CD1c-positive myeloid dendritic cell (primary cell): ENCODE data around the gene DHRS7.

Experiments
- DNase-seq: peaks from one replicate; pipeline ENCODE4 v3.0.0-alpha.2; 2016; ENCODE audit errors: extremely low spot score

Gene DHRS7

GRCh38 chr14:60164712-60165546, at the start of gene DHRS7:
Gene DHRS7, minus strand, starts transcription at chr14:60165398. Its CDS starts 89 bp downstream, at chr14:60165309.
- peak; percentile 85 for DNase-seq

GRCh38 chr14:60214415-60215126, 49.4 kb upstream of the DHRS7 start:
- no peak for DNase-seq

GRCh38 chr14:60214003-60214402, 48.8 kb upstream of the DHRS7 start:
- no peak for DNase-seq

- no peak for DNase-seq
Observed at GRCh38 chr14:60212503-60213371, 47.5 kb upstream of the DHRS7 start.

- DNase-seq = no peak
Observed at GRCh38 chr14:60211153-60211552, 46.0 kb upstream of the DHRS7 start.

- no peak for DNase-seq
Observed at GRCh38 chr14:60210703-60211102, 45.5 kb upstream of the DHRS7 start.

- DNase-seq = peak; percentile 8
Observed at GRCh38 chr14:60206837-60207533, 41.8 kb upstream of the DHRS7 start.

GRCh38 chr14:60206249-60206670, 41.1 kb upstream of the DHRS7 start:
- DNase-seq = no peak

- no peak for DNase-seq
Observed at GRCh38 chr14:60204843-60205774, 39.9 kb upstream of the DHRS7 start.

- no peak for DNase-seq
Observed at GRCh38 chr14:60204104-60204842, 39.1 kb upstream of the DHRS7 start.

GRCh38 chr14:60199321-60199720, 34.1 kb upstream of the DHRS7 start:
- no peak for DNase-seq

GRCh38 chr14:60197629-60198303, 32.6 kb upstream of the DHRS7 start:
- DNase-seq = no peak

- DNase-seq = no peak
Observed at GRCh38 chr14:60196291-60196690, 31.1 kb upstream of the DHRS7 start.

- DNase-seq = peak; percentile 23
Observed at GRCh38 chr14:60195179-60195810, 30.1 kb upstream of the DHRS7 start.

- DNase-seq = no peak
Observed at GRCh38 chr14:60189923-60190840, 25.0 kb upstream of the DHRS7 start.

- no peak for DNase-seq
Observed at GRCh38 chr14:60188696-60189095, 23.5 kb upstream of the DHRS7 start.

- no peak for DNase-seq
Observed at GRCh38 chr14:60188115-60188514, 22.9 kb upstream of the DHRS7 start.
